DND-41 (cell line): ENCODE data around the gene CCNA1.
A peak's percentile ranks its signal among the peaks of the same experiment; 100 is the strongest.

Experiments used
- ATAC-seq: fragments of 200-7000 bp; cut with Tn5 transposase; 3 replicates; pipeline ENCODE4 v1.9.1; 2021; ENCODE audit warnings: low read depth; ENCODE audit not compliant: insufficient read depth
- DNase-seq: peaks from one replicate; pipeline ENCODE4 v3.0.0-alpha.2; 2020
- H2AFZ ChIP-seq: 2 replicates; pipeline ENCODE4 v1.6.0; 2012; ENCODE audit warnings: low read depth, low read length
- H3K27ac ChIP-seq: 2 replicates; pipeline ENCODE4 v1.5.1; 2012; ENCODE audit warnings: low read length, inconsistent platforms
- H3K27me3 ChIP-seq: fragments of 200-600 bp; sonication (generic); 2 replicates; pipeline ENCODE4 v1.6.0; 2012; ENCODE audit warnings: low read length, mild to moderate bottlenecking, inconsistent platforms; ENCODE audit not compliant: insufficient read depth, poor library complexity
- H3K36me3 ChIP-seq: 2 replicates; pipeline ENCODE4 v1.5.1; 2012; ENCODE audit warnings: low read length, inconsistent platforms; ENCODE audit not compliant: insufficient read depth
- H3K4me1 ChIP-seq: 2 replicates; pipeline ENCODE4 v1.5.1; 2012; ENCODE audit warnings: mild to moderate bottlenecking, low read length; ENCODE audit not compliant: insufficient read depth
- H3K4me2 ChIP-seq: 2 replicates; pipeline ENCODE4 v1.6.0; 2012; ENCODE audit warnings: mild to moderate bottlenecking, moderate library complexity, low read length, inconsistent platforms; ENCODE audit not compliant: insufficient read depth
- H3K4me3 ChIP-seq, 2 experiments: fragments of 200-600 bp in 1 of 2; shearing (Covaris generic) in 1 of 2; 2 replicates each; pipeline ENCODE4 v1.5.1; 2012 to 2016; ENCODE audit warnings: inconsistent platforms in 2 of 2, low read length in 2 of 2, mild to moderate bottlenecking in 2 of 2, low read depth in 1 of 2, moderate library complexity in 1 of 2
- H3K79me2 ChIP-seq: 2 replicates; pipeline ENCODE4 v1.6.0; 2012; ENCODE audit warnings: low read length, inconsistent platforms; ENCODE audit not compliant: insufficient read depth
- H3K9ac ChIP-seq: 2 replicates; pipeline ENCODE4 v1.6.0; 2012; ENCODE audit warnings: low read depth, mild to moderate bottlenecking, inconsistent platforms, low read length, moderate library complexity
- H3K9me3 ChIP-seq: 2 replicates; pipeline ENCODE4 v1.5.1; 2012; ENCODE audit warnings: low read length, moderate library complexity, mild to moderate bottlenecking, inconsistent platforms; ENCODE audit not compliant: insufficient read depth, severe bottlenecking
- H4K20me1 ChIP-seq: 2 replicates; pipeline ENCODE4 v1.6.0; 2012; ENCODE audit warnings: low read length; ENCODE audit not compliant: insufficient read depth
- CTCF ChIP-seq: IDR thresholded peaks from 2 replicates; pipeline ENCODE4 v1.5.1; 2012; ENCODE audit warnings: borderline replicate concordance, low read length, moderate library complexity, mild to moderate bottlenecking; ENCODE audit not compliant: poor library complexity, severe bottlenecking; ENCODE audit errors: extremely low read depth
- EZH2 ChIP-seq: IDR thresholded peaks from 3 replicates; pipeline ENCODE4 v1.6.1; 2012; ENCODE audit warnings: borderline replicate concordance, low read depth, mild to moderate bottlenecking, moderate library complexity, low read length, inconsistent platforms; ENCODE audit not compliant: severe bottlenecking

CCNA1 gene

GRCh38 chr13:36412736-36413135 is 19.6 kb upstream of the CCNA1 start:
- Histone ChIP-seq H3K4me1 (peaks cover 14% of the 10 kb centered on the region; the same call in 1 of the 2 replicates), H3K27ac (no peak overlapping the region), H3K4me3 (no peak overlapping the region), H2AFZ (no peak overlapping the region), H4K20me1 (no peaks in the 10 kb centered on the region), H3K9me3 (no peaks in the 10 kb centered on the region), H3K36me3 (no peaks in the 10 kb centered on the region), H3K9ac (no peak overlapping the region), H3K4me2 (no peak overlapping the region), H3K27me3 (no peaks in the 10 kb centered on the region), H3K79me2 (no peaks in the 10 kb centered on the region)
- TF ChIP-seq EZH2 (no peak), CTCF (no peak)
- ATAC-seq (no peak), DNase-seq (no peak)

GRCh38 chr13:36413161-36413560 is 19.1 kb upstream of the CCNA1 start:
- Histone ChIP-seq H3K79me2 (no peaks in the 10 kb centered on the region), H3K4me1 (peaks cover 18% of the 10 kb centered on the region), H3K4me2 (no peak overlapping the region), H3K27ac (no peak overlapping the region), H3K36me3 (no peaks in the 10 kb centered on the region), H3K27me3 (no peaks in the 10 kb centered on the region), H2AFZ (no peak overlapping the region), H4K20me1 (no peaks in the 10 kb centered on the region), H3K4me3 (no peak overlapping the region), H3K9ac (no peak overlapping the region), H3K9me3 (no peaks in the 10 kb centered on the region)
- ATAC-seq, result no peak
- no peak for TF ChIP-seq EZH2
- no peak for TF ChIP-seq CTCF
- DNase-seq, result no peak

- DNase-seq (no peak), ATAC-seq (no peak)
- Histone ChIP-seq H3K9me3 (no peaks in the 10 kb centered on the region), H3K4me2 (no peak overlapping the region), H3K9ac (no peak overlapping the region), H3K4me1 (peaks cover 22% of the 10 kb centered on the region), H3K27me3 (no peaks in the 10 kb centered on the region), H3K36me3 (no peaks in the 10 kb centered on the region), H4K20me1 (no peaks in the 10 kb centered on the region), H2AFZ (no peak overlapping the region), H3K79me2 (no peaks in the 10 kb centered on the region), H3K27ac (no peak overlapping the region), H3K4me3 (no peak overlapping the region)
- TF ChIP-seq EZH2 (no peak), CTCF (no peak)
Observed at GRCh38 chr13:36414461-36414860, 17.8 kb upstream of the CCNA1 start.

- Histone ChIP-seq H3K36me3 (no peaks in the 10 kb centered on the region), H3K4me1 (peaks cover 42% of the 10 kb centered on the region), H2AFZ (no peak overlapping the region), H3K27me3 (no peaks in the 10 kb centered on the region), H4K20me1 (no peaks in the 10 kb centered on the region), H3K9ac (0 out of 2 replicates have a peak overlapping the region, but pooled peaks have one; percentile 12), H3K27ac (peak overlapping the region; percentile 63; the same call in 1 of the 2 replicates), H3K79me2 (no peaks in the 10 kb centered on the region), H3K4me3 (no peak overlapping the region), H3K9me3 (no peaks in the 10 kb centered on the region), H3K4me2 (peak overlapping the region; percentile 54)
- TF ChIP-seq CTCF (no peak), EZH2 (no peak)
- DNase-seq (no peak), ATAC-seq (no peak)
Observed at GRCh38 chr13:36417331-36417730, 15.0 kb upstream of the CCNA1 start.
